ENCODE data around the gene SEMA4D.

The SEMA4D gene

DNA sequence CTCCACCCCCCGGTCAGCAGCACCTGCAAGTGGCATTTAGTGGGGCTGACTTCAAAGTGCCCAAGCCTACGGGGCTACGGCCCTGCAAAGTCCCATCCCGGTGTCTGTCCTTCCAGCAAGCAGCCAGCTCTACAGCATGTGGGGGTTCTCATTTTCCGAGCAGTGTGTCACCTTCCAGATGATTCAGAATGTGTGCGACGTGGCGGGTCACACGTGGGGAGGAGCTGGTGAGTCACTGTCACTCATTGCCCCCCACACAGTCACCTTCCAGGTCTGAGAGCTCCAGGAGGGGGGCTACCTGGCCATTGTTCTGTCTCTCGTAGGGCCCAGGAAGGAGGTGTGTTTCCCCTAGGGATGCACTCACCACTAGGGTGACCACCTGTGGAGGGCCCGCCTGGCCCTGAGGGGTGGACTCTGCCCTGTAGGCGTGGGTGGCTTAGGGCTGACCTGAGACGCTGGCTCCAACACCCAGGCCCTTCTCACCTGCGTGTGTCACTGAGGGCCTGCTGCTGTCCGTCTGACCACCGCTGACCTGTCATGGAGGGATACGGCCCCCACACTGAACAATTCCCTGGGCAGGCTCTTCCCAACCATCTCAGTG, 70.2 kb downstream of the SEMA4D start:
- peak; percentile 71 for DNase-seq

DNA sequence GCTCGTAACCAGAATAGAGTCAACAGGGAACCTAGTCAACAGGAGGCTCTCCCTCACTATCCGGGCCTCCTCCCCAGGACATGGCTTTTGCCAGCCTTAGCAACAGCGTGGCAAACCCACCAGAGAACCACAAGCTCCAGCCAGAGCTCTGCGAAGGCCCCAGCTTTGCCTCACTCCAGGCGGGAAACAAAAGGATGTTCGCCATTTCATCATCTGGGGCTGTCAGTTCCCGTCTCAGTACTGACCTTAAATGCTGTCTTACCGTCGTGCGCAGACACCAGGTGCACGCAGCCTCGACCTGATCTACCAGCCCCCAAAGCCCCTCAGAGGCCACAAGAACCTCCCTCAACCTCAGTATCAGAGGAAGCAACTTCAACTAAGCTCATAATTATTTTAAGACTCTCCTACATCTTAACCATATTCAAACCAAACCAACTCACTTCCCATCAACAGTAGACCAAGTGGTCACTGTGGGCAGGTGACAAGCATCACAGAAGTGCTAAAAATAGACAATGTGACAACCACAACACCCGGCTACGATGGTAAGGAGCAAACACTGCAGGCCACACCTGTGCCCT, 71.4 kb downstream of the SEMA4D start:
- DNase-seq = no peak

DNA sequence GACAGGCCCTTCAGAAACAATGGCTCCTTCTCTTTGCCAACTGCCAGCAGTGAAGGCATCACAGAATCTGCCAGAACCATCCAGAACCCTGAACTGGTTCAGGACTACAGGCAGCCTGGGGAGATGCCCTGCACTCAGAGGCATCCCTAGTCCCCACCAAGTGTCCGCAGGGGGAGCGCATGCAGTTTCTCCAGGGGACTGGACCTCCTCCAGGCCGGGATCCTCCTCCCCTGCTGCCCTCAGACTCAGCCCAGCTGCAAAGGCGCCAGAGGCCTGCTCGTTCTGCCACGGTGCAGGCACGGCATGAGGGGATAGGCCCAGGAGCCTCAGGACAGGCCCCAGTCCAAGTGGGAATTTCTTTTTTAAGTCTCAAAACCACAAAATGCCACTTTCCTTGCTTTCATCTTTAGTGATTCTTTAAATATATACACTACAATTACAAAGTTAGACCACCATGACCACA, 72.0 kb downstream of the SEMA4D start:
- no peak for DNase-seq

DNA sequence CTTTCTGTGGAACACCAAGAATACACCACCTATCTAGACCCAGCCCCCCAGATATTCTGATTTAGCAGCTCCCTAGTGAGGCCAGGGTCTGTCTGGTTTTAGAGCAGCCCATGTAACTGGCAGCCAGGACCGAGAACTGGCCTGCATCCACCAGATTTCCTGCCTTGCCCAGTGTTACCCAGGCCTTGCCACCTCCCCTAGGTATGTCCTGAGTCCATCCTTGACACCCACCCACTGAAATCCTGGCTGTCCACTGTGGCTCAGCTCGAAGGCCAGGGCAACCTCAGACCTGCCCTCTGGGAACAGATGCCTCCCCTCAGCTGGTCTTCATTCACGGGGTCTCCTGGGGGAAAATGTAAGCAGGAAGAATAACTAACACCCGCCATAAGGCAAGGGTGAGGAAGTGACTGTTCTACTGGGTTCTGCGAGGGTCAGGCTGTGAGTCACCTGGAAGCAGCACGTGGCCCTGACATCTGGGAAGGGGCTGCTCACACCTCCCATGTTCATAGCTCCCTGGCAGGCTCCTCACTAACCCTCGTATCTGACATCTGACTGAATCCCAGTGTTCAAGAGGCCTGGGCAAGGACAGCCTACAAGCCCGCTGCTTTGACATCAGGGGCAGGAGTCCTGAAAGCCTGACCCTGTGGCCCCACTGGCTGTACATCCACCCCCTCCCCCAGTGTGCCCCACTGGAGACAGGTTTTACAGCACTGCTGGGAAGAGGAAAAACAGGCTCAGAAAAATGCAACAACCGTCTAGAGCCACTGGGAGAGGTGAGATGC, 72.7 kb downstream of the SEMA4D start:
- DNase-seq = no peak

DNA sequence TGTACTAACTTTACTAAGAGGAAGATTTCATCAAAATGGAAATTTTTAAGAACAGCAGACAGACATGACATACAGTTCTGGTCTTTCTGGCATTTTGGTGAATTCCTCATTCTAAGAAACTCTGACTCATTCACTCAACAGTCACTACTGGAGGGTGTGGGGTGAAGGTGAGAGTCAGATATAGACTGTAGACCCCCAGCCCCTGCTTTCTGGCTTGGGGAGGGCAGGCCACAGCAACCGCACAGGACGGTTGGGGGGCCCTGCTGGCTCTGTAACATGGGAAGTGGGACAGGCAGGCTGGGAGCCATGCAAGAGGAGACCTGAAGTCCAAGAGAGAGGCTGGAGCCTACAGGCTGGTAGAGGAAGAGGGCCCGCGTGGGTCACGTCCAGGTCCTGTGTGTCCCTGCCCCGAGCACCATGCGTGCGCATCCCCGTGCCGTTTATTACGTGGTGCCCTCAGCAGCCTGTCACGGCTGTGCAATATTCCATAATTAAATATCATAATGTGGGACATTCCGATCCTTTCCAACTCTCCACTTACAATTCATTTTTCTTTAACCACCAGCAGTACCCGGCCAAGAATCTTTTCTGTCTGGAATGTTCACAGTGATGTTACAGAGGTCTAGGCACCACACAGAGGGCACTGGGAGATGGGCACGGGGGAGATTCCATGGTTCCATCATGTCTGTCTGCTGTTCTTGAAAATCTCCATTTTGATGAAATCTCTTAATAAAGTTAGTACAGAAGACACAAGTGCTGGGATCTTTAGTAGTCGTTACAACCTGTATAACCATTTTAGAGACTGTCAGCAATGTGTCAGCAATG, 75.5 kb downstream of the SEMA4D start:
- DNase-seq = peak; percentile 61

DNA sequence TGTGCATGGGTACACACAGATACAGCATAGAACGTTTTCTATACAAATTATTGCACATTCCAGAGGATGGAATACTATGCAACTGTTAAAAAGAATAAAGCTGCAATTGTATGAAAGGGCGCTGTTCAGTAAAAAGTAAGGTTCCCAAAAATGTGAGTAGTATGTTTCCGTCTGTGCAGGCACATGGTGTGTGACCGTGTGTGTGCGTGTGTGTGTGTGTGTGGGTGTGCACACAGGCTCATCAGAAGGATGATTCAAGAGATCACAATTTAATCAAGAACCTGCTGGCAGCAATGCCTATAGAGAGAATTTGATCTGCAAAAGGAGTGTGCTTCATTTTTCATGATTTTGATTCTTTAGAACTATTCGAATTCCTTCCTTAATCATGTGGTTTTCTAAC, 76.3 kb downstream of the SEMA4D start:
- no peak for DNase-seq

DNA sequence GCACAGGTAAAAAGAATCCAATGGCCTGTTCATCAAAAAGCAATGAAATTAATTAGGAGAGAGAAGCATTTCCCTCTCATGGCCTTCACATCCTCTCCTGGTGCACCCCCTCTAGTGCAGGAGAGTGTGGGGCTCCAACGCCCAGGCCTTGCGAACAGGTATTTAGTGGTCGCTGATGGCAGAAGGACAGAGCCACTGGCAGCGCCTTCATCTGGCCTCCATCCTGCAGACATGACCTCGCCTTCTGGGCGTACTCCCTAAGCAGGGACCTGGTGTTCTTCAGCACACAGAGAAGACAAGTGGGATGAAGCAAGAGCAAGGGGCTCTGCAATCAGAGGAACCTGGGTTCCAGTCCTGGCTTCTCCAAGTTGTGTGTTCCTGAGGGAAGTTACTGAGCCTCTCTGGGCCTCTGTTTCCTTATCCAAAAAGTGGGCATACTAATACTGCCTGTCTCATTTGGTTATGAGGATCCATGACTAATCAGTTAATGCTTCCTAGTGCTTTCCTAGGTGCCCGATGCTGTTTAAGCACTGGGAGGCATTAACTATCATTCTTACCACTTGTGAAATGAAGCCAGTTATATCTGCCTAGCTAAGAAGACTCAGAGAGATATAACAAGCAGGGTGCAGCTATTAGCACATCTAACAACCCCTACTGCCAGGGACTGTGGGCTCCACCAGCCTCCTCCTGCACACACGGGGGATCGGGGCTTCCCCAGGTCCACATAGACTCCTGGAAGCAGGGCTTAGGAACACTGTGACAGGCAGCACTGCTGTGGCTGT, 77.3 kb downstream of the SEMA4D start:
- no peak for DNase-seq

DNA sequence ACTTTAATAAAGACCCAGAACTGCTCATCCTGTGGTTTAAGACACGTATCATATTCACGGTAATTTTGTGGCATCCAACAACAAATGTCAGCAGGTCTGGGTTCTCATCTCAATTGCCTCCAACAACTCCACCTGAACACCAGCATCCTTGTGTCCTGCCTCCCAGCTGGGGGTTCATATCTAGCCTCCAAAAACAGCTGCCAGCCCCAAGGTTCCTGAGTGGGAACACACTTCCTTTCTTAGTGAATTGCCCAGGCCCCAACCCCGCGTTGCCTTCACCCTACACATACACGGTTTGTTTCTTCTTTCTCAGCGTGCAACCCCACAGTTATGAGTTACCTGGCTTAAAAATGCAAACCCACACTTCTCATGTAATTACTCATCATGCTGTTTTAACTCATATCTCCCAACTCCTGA, 77.9 kb downstream of the SEMA4D start:
- peak; percentile 57 for DNase-seq

DNA sequence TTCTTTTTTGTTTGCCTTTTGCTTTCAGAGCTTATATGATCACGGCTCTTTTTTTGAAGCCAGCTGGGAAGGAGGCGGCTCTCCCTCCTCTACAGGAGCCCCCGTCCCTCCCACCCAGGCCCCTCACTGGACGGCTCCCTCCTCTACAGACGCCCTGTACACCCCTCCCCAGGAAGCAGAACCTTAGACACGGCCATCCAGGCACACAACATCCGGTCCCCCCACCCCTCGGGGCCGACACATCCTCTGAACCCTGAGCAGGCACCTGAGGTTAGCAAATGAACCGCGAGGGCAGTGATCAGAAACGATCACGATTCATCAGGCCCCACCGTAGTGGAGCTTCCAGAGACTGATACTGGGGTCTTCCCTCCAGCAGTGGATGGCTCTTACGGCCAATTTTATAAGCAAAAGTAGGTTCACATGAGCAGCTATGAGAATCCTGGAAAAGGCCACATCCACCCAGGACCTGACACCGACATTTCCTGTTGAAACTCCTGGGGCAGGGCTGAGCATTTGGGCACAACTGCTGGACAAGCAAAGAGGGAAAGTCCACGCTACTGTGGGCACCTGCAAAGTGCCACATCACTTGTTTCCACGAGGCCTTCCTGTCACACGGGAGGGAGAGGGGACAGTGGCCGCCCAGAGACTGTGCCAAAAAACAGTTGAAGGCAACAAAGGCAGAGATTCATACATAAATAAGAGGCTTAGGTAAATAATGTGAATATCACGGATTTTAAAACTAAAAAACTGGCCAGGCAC, 78.9 kb downstream of the SEMA4D start:
- DNase-seq = peak; percentile 71

DNA sequence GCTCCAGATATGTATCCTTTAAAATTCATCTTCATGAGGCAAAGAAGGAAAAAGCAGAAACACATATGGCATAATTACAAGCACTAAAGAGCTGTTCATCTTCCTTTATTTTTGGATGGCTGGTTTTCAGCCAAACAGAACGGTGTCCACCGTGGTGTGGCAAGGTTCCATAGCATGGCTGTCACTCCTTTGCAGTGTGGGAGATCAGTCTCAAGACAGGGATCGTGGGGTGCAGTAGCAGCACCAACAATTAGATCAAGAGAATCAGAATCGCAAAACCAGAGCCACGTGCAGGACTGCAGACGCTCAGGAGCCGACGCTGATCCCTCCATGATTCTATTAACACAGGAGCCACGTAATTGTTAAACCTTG, 79.5 kb downstream of the SEMA4D start:
- DNase-seq = no peak

DNA sequence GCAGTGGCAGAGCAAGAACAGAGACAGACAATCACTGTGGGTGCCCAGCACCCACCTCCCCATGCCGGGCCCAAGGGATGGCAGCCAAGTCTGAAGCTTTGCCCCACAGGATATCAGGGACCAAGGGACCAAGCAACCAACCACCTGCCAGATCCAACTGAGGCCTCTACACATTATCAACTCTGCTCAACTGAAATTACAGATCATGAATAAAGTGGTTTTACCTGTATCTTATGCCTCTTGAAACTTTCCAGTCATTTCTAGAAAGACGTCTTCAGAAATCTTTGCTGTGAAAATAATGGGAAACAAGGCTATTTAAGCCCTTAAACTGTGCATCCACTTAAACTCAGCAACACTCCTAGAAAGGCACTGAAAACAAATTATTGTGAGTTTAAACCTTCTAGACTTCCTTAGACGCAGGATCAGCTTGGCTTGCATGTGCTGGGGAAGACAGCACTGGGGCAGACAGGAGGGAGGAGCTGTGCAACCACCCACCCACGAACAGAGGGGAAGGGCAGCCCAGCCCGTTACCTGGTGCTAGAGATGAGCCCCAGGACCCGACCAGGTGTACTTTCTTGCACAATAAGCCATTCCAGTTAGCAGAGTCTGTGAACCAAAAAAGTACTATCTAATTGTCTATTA, 80.0 kb downstream of the SEMA4D start:
- DNase-seq = no peak

DNA sequence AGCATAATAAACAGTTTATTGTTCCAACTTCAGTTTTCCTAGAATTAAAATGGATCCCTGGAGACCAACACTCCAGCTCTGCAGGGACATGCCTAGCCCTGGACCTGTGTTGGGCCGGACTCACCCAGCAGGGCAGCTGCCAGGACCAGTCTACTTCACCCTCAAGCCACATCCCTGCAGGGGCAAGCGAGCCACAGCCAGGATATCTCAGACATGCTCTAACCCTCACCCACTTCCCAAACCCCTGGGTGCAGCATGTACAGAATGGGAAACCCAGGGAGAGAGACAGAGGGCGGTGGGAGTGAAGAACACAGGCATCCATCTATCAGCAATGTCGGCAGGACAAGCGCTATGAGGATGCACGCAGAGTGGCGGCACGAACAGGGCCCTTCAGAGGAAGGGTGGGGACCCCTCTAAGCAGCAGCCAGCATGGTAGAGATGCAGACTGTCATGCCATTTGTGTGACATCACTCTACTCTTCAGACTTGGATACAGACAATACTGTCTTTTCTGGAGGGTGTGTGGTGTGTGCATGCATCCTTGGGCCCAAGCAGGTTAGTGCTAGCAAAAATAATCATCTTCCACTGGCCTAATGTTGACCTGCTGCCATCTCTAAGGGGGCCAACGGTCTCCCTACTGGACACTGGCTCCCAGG, 83.1 kb downstream of the SEMA4D start:
- no peak for DNase-seq

DNA sequence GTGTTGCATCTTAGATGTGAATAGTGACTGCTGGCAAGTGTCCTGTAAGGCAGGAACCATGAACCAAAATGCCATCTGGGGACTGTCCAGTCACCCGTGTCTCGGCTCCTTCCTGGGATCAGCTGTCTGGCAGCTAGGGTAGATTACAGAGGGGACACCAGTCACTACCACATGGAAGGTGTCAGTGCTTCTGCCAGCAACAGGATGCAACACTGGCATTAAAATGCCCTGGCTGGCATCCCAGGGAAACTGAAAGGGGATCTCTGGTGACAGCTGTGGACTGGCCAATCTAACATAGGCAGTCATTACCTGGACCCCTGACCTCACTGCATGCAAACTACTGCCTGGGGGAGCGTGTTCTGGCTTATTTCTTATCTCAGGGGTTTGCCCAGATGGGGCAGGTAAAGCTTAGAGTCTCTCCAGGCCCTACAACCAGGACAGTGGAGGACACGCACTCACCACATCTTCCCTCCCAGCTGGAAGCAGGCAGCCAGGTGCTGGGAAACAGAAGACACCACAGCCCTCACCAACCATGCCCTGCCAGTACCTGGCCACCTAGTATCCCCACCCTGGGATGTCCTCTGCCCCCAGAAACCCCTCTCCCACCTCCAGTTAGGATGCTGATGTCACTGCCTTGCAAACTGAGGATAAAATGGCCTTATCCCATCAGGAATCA, 83.8 kb downstream of the SEMA4D start:
- no peak for DNase-seq

DNA sequence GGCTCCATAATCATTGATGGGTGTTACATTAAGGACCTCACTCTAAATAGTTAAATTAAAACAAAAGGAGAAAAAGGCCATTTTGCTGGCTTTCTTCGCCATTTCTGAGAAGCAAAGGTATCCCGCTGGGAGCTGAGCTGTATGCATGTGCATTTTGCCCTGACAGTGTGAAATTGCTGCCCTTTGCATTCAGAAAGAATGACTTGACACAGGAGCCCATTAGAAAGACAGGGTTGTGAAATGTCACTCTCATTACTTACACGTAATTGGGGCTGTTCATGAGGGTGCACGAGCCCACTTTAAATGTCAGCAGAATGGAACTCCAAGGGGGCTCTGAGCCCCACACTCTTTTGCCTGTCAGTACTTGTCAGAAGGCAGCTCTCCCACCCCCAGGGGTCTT, 85.0 kb downstream of the SEMA4D start:
- no peak for DNase-seq

DNA sequence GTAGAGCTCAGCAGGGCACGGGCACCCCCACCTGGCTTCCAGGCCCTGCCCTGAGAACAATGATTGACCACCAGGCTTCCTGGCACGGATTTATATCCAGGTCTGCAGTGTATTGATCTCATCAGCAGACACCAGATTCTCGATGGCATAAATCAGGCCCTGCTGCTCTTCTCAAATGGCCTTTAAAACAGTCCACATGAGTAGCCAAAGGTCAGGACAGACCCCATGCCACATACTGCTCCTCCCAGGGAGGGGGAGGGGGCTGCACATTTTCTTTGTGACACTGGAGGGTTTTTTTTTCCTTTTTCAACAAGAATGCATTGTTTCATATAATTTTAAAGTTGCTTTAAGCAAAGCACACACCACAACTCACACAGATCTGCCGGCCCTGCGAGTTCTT, 85.4 kb downstream of the SEMA4D start:
- no peak for DNase-seq

DNA sequence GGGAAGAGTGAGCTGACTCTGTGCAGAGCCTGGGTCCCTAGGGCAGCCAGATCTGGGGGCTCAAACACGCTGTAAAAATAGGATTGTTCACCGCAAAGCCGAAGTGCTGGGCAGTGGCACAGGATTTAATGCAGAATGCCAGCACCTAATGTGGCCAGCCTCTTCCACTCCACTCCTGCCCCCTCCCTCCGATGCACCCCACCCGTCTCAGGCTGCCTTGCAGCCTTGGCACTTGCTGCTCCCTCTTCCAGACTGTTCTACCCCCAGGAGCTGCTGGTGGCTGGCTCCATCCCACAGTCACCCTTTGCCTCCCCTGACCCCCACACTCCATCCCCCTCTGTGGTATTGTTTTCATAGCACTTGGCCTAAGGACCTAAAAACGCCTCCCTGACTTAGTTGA, 86.2 kb downstream of the SEMA4D start:
- DNase-seq = no peak

DNA sequence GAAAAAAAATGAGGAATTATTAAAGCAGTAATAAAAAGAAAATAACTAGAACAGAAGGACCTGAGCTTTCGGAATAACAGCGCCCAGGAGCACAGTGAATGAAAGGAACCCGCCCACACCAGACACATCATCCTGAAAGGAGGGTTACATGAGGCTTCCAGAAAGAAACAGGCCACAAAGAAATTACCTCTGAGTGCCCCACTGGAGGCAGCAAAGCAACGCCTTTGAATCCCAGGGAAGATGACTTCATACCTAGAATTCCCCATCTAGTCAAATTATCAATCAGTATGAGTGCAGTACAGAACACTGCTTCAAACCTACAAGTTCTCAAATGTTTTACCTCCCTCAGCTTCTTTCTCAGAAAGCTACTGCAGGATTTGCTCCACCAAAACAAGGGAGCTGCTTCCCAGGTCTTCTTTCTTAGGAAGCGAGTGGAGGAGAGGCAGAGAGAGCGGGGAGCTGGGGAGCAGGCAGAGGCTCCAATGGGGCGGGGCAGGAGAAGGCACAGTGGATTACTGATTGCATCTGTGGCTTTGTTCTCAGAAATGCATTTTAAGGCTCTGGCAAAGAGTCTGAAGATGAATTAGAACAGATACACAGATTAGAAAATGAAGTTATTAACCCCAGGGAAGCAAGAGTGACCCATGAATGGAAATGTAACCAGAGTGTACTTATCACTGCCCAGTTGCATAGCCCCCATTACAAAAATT, 87.1 kb downstream of the SEMA4D start:
- DNase-seq = no peak

DNA sequence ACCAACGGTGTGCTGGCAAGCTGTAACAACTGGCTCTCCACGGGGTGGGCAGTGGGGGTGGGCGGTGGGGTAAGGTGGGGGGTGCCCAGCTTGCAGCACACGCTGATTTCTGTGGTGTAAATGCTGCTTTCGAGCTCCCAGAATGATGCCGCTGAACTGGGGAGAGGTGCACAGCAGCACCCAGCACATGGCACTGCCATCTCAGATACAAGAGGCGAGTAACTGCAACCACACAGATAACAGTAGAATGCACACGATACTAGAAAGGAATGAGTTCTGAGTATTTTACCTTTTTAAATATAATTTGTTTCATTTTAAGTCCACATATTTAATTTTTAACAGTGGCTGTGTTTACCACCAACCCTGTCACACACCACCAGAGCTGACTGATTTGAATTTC, 87.9 kb downstream of the SEMA4D start:
- no peak for DNase-seq

DNA sequence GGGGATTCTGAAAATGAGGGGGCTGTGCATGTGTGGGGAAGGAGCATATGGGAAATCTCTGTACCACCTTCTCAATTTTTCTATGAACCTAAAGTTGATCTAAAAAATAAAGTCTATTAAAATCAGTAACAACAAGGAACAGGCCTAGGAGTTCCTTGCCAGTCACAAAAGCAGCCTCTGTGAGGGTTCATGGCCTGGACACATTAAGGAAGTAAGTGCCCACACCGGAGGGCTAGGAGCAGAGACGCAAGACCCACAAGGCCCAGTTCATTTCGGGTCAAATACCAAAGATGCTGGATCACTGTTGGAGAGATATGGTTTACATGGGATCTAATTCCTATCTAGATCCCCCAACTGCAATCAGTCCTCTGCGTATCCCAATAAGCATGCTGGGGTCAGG, 88.4 kb downstream of the SEMA4D start:
- no peak for DNase-seq
